Measurements from ENCODE around the gene PAWR. TPM values are rescaled to one million over a fixed set of nuclear protein-coding genes. Genes with fewer than 3 reads are reported as not detected.
"Not testable (repeated sequence)": the region's sequence is repeated elsewhere in the genome, so short reads cannot be mapped to it uniquely, and the experiment has no call there.

Gene PAWR
- total and polyA plus RNA-seq, 7 experiments from 2014 or later, result 0.06 to 3.6 (median 2.8) TPM

DNA sequence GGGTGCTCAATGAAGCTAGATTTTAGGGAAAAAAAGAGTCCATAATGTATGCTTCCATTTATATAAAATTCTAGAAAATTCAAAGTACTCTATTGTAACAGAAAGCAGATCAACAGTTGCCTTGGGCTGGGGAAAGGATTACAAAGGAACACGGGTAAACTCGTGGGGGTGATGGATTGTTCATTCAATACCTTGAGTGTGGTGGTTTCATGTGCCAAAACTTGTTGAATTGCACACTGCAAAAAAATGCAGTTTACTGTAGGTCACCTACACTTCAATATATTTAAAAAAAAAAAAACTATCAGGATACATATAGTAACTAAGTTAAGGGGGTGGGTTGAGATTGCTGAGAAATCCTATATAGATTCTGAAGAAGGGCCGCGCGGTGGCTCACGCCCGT, 33.6 kb downstream of the PAWR start:
- no peaks in the 10 kb centered on the region for H3K36me3 Mint-ChIP-seq
- H3K27me3 Mint-ChIP-seq, result peaks cover 0 to 6% (median 3%) of the 10 kb centered on the region in 5 donors
- no peaks in the 10 kb centered on the region for H3K27me3 ChIP-seq (ENCODE audit: control insufficient read depth in 2 of 2, insufficient read depth in 2 of 2, low read length in 2 of 2)
- no peak overlapping the region for H3K4me3 Mint-ChIP-seq
- no peak overlapping the region for H3K27ac ChIP-seq (ENCODE audit: low read depth, low read length)
- H3K9me3 Mint-ChIP-seq, result peaks cover 0 to 5% (median 0%) of the 10 kb centered on the region in 11 donors
- POLR2A ChIA-PET, result no interaction called here
- H3K4me1 Mint-ChIP-seq, result no peaks in the 10 kb centered on the region
- CTCF ChIA-PET, result no interaction called here
- H3K36me3 ChIP-seq (ENCODE audit: control insufficient read depth in 2 of 3, insufficient read depth in 3 of 3, low read length in 3 of 3), result no peaks in the 10 kb centered on the region
- no peak for ATAC-seq
- DNase-seq, result no peak
- intact Hi-C loops (cut with micrococcal nuclease), result no loop called here
- no peaks in the 10 kb centered on the region for H3K4me1 ChIP-seq (ENCODE audit: control insufficient read depth in 2 of 2, insufficient read depth in 2 of 2, low read length in 2 of 2)
- no peaks in the 10 kb centered on the region for H3K9me3 ChIP-seq (ENCODE audit: control insufficient read depth in 2 of 3, low read length in 3 of 3)
- no peak overlapping the region for H3K4me3 ChIP-seq (ENCODE audit: low read length)
- no peak overlapping the region for H3K27ac Mint-ChIP-seq

GRCh38 chr12:79655036-79655435, 35.7 kb downstream of the PAWR start:
- ATAC-seq, result no peak
- Histone ChIP-seq H3K4me1 (ENCODE audit: control insufficient read depth in 2 of 2, insufficient read depth in 2 of 2, low read length in 2 of 2) (no peaks in the 10 kb centered on the region), H3K36me3 (ENCODE audit: control insufficient read depth in 2 of 3, insufficient read depth in 3 of 3, low read length in 3 of 3) (no peaks in the 10 kb centered on the region), H3K4me3 (ENCODE audit: low read length) (no peak overlapping the region), H3K27ac (ENCODE audit: low read depth, low read length) (no peak overlapping the region), H3K9me3 (ENCODE audit: control insufficient read depth in 2 of 3, low read length in 3 of 3) (no peaks in the 10 kb centered on the region), H3K27me3 (ENCODE audit: control insufficient read depth in 2 of 2, insufficient read depth in 2 of 2, low read length in 2 of 2) (no peaks in the 10 kb centered on the region)
- Mint-ChIP-seq H3K4me3 (no peak overlapping the region), H3K27ac (no peak overlapping the region), H3K27me3 (peaks cover 0 to 6% (median 3%) of the 10 kb centered on the region in 5 donors), H3K9me3 (peaks cover 0 to 5% (median 0%) of the 10 kb centered on the region in 11 donors), H3K4me1 (no peaks in the 10 kb centered on the region), H3K36me3 (no peaks in the 10 kb centered on the region)
- CTCF ChIA-PET, result no interaction called here
- intact Hi-C loops (cut with micrococcal nuclease), result no loop called here
- DNase-seq, result no peak
- POLR2A ChIA-PET, result no interaction called here

GRCh38 chr12:79652521-79652920, 38.2 kb downstream of the PAWR start:
- H3K36me3 ChIP-seq (ENCODE audit: control insufficient read depth in 2 of 3, insufficient read depth in 3 of 3, low read length in 3 of 3), result no peaks in the 10 kb centered on the region
- Mint-ChIP-seq H3K9me3 (peaks cover 0 to 5% (median 0%) of the 10 kb centered on the region in 11 donors), H3K27ac (no peak overlapping the region), H3K27me3 (peaks cover 0 to 6% (median 4%) of the 10 kb centered on the region in 5 donors), H3K4me1 (no peaks in the 10 kb centered on the region), H3K36me3 (no peaks in the 10 kb centered on the region), H3K4me3 (no peak overlapping the region)
- H3K27me3 ChIP-seq (ENCODE audit: control insufficient read depth in 2 of 2, insufficient read depth in 2 of 2, low read length in 2 of 2), result no peaks in the 10 kb centered on the region
- no peaks in the 10 kb centered on the region for H3K4me1 ChIP-seq (ENCODE audit: control insufficient read depth in 2 of 2, insufficient read depth in 2 of 2, low read length in 2 of 2)
- ChIA-PET CTCF (no interaction called here), POLR2A (no interaction called here)
- H3K4me3 ChIP-seq (ENCODE audit: low read length), result no peak overlapping the region
- DNase-seq (no peak), ATAC-seq (no peak)
- H3K9me3 ChIP-seq (ENCODE audit: control insufficient read depth in 2 of 3, low read length in 3 of 3), result no peaks in the 10 kb centered on the region
- intact Hi-C loops (cut with micrococcal nuclease), result no loop called here
- H3K27ac ChIP-seq (ENCODE audit: low read depth, low read length), result no peak overlapping the region

DNA sequence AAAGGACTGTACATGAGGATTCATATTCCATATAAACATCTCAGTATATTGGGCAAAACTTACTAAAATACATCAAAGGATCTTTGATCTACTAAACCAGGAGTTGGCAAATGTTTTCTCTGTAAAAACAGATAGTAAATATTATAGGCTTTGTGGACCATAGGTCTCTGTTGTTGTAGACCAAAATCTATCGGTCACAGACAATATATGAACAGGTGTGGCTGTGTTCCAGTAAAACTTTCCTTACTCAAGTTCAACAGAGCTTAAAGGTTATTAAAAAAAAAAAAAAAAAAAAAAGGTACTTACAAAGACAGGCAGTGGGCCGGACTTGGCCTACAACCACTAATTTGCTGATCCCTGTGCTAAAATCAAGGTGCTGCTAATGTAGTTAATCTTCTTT, 40.3 kb downstream of the PAWR start:
- intact Hi-C loops (cut with micrococcal nuclease), result no loop called here
- Histone ChIP-seq H3K4me3 (ENCODE audit: low read length) (no peak overlapping the region), H3K27me3 (ENCODE audit: control insufficient read depth in 2 of 2, insufficient read depth in 2 of 2, low read length in 2 of 2) (no peaks in the 10 kb centered on the region), H3K9me3 (ENCODE audit: control insufficient read depth in 2 of 3, low read length in 3 of 3) (no peaks in the 10 kb centered on the region), H3K27ac (ENCODE audit: low read depth, low read length) (no peak overlapping the region), H3K4me1 (ENCODE audit: control insufficient read depth in 2 of 2, insufficient read depth in 2 of 2, low read length in 2 of 2) (no peaks in the 10 kb centered on the region), H3K36me3 (ENCODE audit: control insufficient read depth in 2 of 3, insufficient read depth in 3 of 3, low read length in 3 of 3) (no peaks in the 10 kb centered on the region)
- peaks cover 0 to 6% (median 0%) of the 10 kb centered on the region in 5 donors for H3K27me3 Mint-ChIP-seq
- ChIA-PET POLR2A (no interaction called here), CTCF (no interaction called here)
- peaks cover 0 to 2% (median 0%) of the 10 kb centered on the region in 7 donors for H3K4me1 Mint-ChIP-seq
- H3K4me3 Mint-ChIP-seq, result no peak overlapping the region
- H3K9me3 Mint-ChIP-seq, result no peaks in the 10 kb centered on the region
- DNase-seq (no peak), ATAC-seq (no peak)
- no peaks in the 10 kb centered on the region for H3K36me3 Mint-ChIP-seq
- no peak overlapping the region for H3K27ac Mint-ChIP-seq

DNA sequence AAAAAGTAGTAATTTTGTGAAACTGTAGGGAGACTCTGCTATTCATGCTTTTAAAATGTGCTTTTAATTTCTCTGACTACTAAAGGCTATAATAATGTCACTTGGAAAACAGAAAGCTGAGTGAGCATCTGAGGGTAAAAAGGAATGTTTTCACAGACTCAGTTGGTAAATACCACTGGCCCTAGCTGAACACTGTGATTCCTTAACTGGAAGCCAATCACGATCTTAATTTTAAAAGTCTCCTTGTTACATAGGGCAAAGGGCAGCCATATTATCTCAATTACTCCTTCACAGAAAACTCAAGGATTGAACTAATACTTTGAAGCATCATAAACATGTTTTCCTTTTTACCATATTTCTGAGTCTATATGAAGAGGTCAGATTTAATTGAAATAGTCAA, 41.9 kb downstream of the PAWR start:
- no peak for ATAC-seq

DNA sequence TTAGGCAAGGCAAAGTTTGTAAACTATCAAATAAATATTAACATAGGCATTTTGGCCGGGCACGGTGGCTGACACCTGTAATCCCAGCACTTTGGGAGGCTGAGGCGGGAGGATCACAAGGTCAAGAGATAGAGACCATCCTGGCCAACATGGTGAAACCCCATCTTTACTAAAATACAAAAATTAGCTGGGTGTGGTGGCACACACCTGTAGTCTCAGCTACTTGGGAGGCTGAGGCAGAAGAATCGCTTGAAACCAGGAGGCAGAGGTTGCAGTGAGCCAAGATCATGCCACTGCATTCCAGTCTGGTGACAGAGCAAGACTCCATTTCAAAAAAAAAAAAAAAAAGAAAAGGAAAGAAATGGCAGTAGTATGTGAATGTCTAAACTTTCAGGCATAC, 43.9 kb downstream of the PAWR start:
- H3K4me3 ChIP-seq (ENCODE audit: low read length); DNase-seq; H3K4me1 ChIP-seq (ENCODE audit: control insufficient read depth in 2 of 2, insufficient read depth in 2 of 2, low read length in 2 of 2); H3K9me3 ChIP-seq (ENCODE audit: control insufficient read depth in 2 of 3, low read length in 3 of 3); H3K4me1 Mint-ChIP-seq; H3K27me3 Mint-ChIP-seq; H3K4me3 Mint-ChIP-seq; H3K27ac Mint-ChIP-seq; POLR2A ChIA-PET; H3K9me3 Mint-ChIP-seq; H3K36me3 Mint-ChIP-seq; H3K27ac ChIP-seq (ENCODE audit: low read depth, low read length); intact Hi-C loops (cut with micrococcal nuclease); H3K36me3 ChIP-seq (ENCODE audit: control insufficient read depth in 2 of 3, insufficient read depth in 3 of 3, low read length in 3 of 3); ATAC-seq; H3K27me3 ChIP-seq (ENCODE audit: control insufficient read depth in 2 of 2, insufficient read depth in 2 of 2, low read length in 2 of 2); CTCF ChIA-PET: not testable (repeated sequence)

More for the DNA sequence above, 41.9 kb downstream of the PAWR start:
- intact Hi-C loops (cut with micrococcal nuclease), result no loop called here
- no peaks in the 10 kb centered on the region for H3K9me3 ChIP-seq (ENCODE audit: control insufficient read depth in 2 of 3, low read length in 3 of 3)
- Mint-ChIP-seq H3K27ac (no peak overlapping the region), H3K4me3 (no peak overlapping the region), H3K36me3 (no peaks in the 10 kb centered on the region), H3K27me3 (peaks cover 0 to 6% (median 0%) of the 10 kb centered on the region in 5 donors), H3K4me1 (peaks cover 0 to 2% (median 0%) of the 10 kb centered on the region in 7 donors), H3K9me3 (no peaks in the 10 kb centered on the region)
- no peak for DNase-seq
- no peaks in the 10 kb centered on the region for H3K36me3 ChIP-seq (ENCODE audit: control insufficient read depth in 2 of 3, insufficient read depth in 3 of 3, low read length in 3 of 3)
- H3K27ac ChIP-seq (ENCODE audit: low read depth, low read length), result no peak overlapping the region
- H3K4me3 ChIP-seq (ENCODE audit: low read length), result no peak overlapping the region
- no peaks in the 10 kb centered on the region for H3K27me3 ChIP-seq (ENCODE audit: control insufficient read depth in 2 of 2, insufficient read depth in 2 of 2, low read length in 2 of 2)
- H3K4me1 ChIP-seq (ENCODE audit: control insufficient read depth in 2 of 2, insufficient read depth in 2 of 2, low read length in 2 of 2), result no peaks in the 10 kb centered on the region
- ChIA-PET POLR2A (no interaction called here), CTCF (no interaction called here)

DNA sequence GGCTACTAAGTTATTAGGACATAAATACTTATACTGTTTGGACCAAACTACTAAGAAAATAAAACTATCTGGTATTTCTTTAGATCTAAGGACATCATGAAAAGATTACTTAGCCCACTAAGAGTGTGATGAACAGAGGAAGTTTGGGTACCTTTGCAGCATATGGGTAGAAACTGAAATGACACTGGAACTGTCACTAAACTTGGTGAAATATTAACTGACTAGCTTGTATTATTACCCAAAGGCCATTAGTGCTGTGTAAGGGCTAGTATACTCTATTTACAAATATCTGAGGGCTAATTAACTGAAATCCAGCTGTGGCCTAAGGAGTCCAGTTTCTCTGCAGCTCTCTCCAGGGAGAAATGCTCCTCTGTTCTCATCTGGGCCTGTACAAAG, 45.5 kb downstream of the PAWR start:
- Mint-ChIP-seq H3K36me3 (no peaks in the 10 kb centered on the region), H3K9me3 (no peaks in the 10 kb centered on the region), H3K4me1 (peaks cover 0 to 2% (median 0%) of the 10 kb centered on the region in 7 donors), H3K27ac (no peak overlapping the region), H3K4me3 (no peak overlapping the region), H3K27me3 (peaks cover 0 to 11% (median 1%) of the 10 kb centered on the region in 5 donors)
- Histone ChIP-seq H3K9me3 (ENCODE audit: control insufficient read depth in 2 of 3, low read length in 3 of 3) (no peaks in the 10 kb centered on the region), H3K4me3 (ENCODE audit: low read length) (no peak overlapping the region), H3K36me3 (ENCODE audit: control insufficient read depth in 2 of 3, insufficient read depth in 3 of 3, low read length in 3 of 3) (no peaks in the 10 kb centered on the region), H3K4me1 (ENCODE audit: control insufficient read depth in 2 of 2, insufficient read depth in 2 of 2, low read length in 2 of 2) (no peaks in the 10 kb centered on the region), H3K27ac (ENCODE audit: low read depth, low read length) (no peak overlapping the region), H3K27me3 (ENCODE audit: control insufficient read depth in 2 of 2, insufficient read depth in 2 of 2, low read length in 2 of 2) (no peaks in the 10 kb centered on the region)
- intact Hi-C loops (cut with micrococcal nuclease), result no loop called here
- POLR2A ChIA-PET, result no interaction called here
- ATAC-seq (no peak), DNase-seq (no peak)
- CTCF ChIA-PET, result no interaction called here

Measured in naive thymus-derived CD4-positive, alpha-beta T cell (primary cell).